Fibroblast of the aortic adventitia (primary cell): ENCODE measurements around the gene HNRNPA2B1. TPM values are rescaled to one million over a fixed set of nuclear protein-coding genes. Genes with fewer than 3 reads are reported as not detected.

Experiments used
- DNase-seq: peaks from one replicate; pipeline ENCODE4 v3.0.0-alpha.2; 2010; ENCODE audit warnings: low read depth
- H3K4me3 ChIP-seq: 2 replicates; pipeline ENCODE4 v1.5.1; 2011; ENCODE audit warnings: low read depth, mild to moderate bottlenecking, control low read depth, low read length, moderate library complexity
- total RNA-seq: library from RNA; depleted of rRNA; stranded (reverse); fragments of >200 nt; gene quantifications from 2 replicates; pipeline ENCODE4 v1.2.3, GENCODE V29; 2012; ENCODE audit warnings: low replicate concordance
- TF ChIP-seq, protein P1 (sequence below): IDR thresholded peaks from 2 replicates; pipeline ENCODE4 v1.5.1; 2011; ENCODE audit warnings: mild to moderate bottlenecking, low read length, control low read depth, inconsistent platforms; ENCODE audit not compliant: insufficient read depth

Gene HNRNPA2B1
- total RNA-seq, 1 donor, result 141 TPM

DNA sequence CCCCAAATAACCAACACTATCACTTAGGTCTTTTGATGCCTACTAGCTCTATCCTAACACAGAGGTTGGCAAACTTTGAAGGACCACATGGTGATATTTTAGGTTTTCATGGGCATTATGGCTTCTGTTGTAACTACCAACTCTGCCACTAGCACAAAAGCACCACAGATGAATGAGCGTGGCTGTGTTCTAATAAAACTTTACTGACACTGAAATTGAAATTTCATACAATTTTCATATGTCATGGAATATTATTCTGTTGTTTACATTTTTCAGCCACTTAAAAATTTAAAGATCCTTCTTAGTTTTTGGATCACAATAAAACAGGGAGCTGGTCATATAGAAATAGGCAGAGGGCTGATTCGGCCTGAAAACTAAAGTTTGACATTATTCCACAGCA is 27.4 kb upstream of the HNRNPA2B1 start:
- DNase-seq, result no peak
- TF ChIP-seq, protein P1, sequence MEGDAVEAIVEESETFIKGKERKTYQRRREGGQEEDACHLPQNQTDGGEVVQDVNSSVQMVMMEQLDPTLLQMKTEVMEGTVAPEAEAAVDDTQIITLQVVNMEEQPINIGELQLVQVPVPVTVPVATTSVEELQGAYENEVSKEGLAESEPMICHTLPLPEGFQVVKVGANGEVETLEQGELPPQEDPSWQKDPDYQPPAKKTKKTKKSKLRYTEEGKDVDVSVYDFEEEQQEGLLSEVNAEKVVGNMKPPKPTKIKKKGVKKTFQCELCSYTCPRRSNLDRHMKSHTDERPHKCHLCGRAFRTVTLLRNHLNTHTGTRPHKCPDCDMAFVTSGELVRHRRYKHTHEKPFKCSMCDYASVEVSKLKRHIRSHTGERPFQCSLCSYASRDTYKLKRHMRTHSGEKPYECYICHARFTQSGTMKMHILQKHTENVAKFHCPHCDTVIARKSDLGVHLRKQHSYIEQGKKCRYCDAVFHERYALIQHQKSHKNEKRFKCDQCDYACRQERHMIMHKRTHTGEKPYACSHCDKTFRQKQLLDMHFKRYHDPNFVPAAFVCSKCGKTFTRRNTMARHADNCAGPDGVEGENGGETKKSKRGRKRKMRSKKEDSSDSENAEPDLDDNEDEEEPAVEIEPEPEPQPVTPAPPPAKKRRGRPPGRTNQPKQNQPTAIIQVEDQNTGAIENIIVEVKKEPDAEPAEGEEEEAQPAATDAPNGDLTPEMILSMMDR, result no peak
- H3K4me3 ChIP-seq, result no peak overlapping the region

DNA sequence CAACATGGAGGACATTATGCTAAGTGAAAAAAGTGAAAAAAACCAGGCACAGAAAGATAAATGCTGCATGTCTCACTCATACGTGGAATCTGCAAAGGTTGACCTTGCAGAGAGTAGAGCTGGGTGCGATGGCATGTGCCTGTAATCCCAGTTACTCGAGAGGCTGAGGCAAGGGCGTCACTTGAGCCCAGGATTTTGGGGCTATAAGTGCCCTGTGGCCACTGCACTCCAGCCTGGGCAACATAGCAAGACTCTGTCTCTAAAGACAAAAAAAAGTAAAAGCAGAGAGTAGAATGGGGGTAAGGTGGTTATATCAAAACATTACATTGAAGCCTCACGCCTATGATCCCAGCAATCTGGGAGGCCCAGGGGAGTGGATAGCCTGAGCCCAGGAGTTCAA is 23.8 kb upstream of the HNRNPA2B1 start:
- TF ChIP-seq, protein P1, result no peak
- no peak overlapping the region for H3K4me3 ChIP-seq
- no peak for DNase-seq

GRCh38 chr7:26216049-26216448 is 15.5 kb upstream of the HNRNPA2B1 start:
- no peak for DNase-seq
- TF ChIP-seq, protein P1, result no peak
- no peak overlapping the region for H3K4me3 ChIP-seq

DNA sequence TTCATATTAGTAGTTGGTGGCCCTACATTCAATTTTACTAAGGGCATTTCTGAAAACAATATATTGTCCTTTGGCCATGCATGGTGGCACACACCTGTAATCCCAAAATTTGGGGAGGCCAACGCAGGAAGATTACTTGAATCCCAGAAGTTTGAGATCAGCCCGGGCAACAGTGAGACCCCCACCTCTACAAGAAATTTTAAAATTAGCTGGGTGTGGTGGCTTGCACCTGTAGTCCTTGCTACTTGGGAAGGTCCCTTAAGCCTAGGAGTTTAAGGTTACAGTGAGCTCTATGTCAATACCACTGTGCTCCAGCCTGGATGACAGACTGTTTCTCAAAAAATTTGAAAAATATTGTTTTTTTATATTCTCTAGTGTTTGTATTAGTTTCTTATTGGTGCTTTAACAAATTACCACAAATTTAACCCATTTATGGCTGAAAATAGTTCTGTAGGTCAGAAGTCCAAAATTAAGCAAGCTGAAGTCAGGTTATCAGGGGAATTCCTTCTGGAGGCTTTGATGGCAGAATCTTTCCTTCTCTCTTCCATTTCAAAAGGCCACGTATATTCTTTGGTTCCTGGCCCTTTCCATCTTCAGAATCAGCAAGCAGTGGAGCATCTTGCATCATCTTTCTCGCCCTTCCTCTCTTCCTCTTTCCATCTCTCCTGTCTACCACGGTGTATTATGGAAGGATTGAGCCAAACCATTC is 13.4 kb upstream of the HNRNPA2B1 start:
- TF ChIP-seq, protein P1, result no peak
- H3K4me3 ChIP-seq, result no peak overlapping the region
- no peak for DNase-seq

- TF ChIP-seq, protein P1, result no peak
- DNase-seq, result no peak
- H3K4me3 ChIP-seq, result no peak overlapping the region
These were observed 12.6 kb upstream of the HNRNPA2B1 start for GRCh38 chr7:26212921-26213718.

- H3K4me3 ChIP-seq, result no peak overlapping the region
- DNase-seq, result no peak
- TF ChIP-seq, protein P1, result no peak
These were observed 7.5 kb upstream of the HNRNPA2B1 start for GRCh38 chr7:26208040-26208439.
